HepG2 (cell line): ENCODE measurements around the gene FNDC3B. TPM values are rescaled to one million over a fixed set of nuclear protein-coding genes. Genes with fewer than 3 reads are reported as not detected.

Experiments used
- ATF6 ChIP-seq: sonication (generic); formaldehyde crosslinking; conservative IDR thresholded peaks from 2 replicates; pipeline ENCODE4 v1.4.0; 2020; ENCODE audit warnings: missing genetic modification reagents
- CREB1 ChIP-seq, 2 experiments: fragments of 450-650 bp in 1 of 2; IDR thresholded peaks; 2 replicates each; pipeline ENCODE4 v1.6.1; 2016 to 2017; ENCODE audit warnings: control low read depth in 1 of 2, mild to moderate bottlenecking in 1 of 2, missing compliant biosample characterization in 1 of 2, missing genetic modification characterization in 1 of 2
- HNF4G ChIP-seq, 2 experiments: sonication (generic) in 1 of 2; formaldehyde crosslinking in 1 of 2; IDR thresholded peaks; 2 replicates each; pipeline versions ENCODE4 v1.4.0 to v1.6.1; 2011 to 2020; ENCODE audit warnings: borderline replicate concordance in 2 of 2, low read depth in 2 of 2, mild to moderate bottlenecking in 2 of 2, low read length in 1 of 2, missing genetic modification reagents in 1 of 2, moderate library complexity in 1 of 2
- JUND ChIP-seq: sonication (generic); formaldehyde crosslinking; IDR thresholded peaks from 2 replicates; pipeline ENCODE4 v1.8.0; 2022; ENCODE audit warnings: mild to moderate bottlenecking, missing genetic modification reagents
- KLF9 ChIP-seq: IDR thresholded peaks from 2 replicates; pipeline ENCODE4 v1.6.1; 2016; ENCODE audit warnings: low read depth
- MTF1 ChIP-seq: sonication (generic); formaldehyde crosslinking; IDR thresholded peaks from 2 replicates; pipeline ENCODE4 v1.5.0; 2020; ENCODE audit warnings: missing genetic modification reagents
- NBN ChIP-seq: fragments of 450-650 bp; conservative IDR thresholded peaks from 2 replicates; pipeline ENCODE4 v1.6.1; 2017
- NFE2 ChIP-seq: sonication (generic); formaldehyde crosslinking; IDR thresholded peaks from 2 replicates; pipeline ENCODE4 v1.4.0; 2020; ENCODE audit warnings: missing genetic modification reagents
- RFXAP ChIP-seq: sonication (generic); formaldehyde crosslinking; IDR thresholded peaks from 2 replicates; pipeline ENCODE4 v1.4.0; 2020; ENCODE audit warnings: missing genetic modification reagents, borderline replicate concordance
- SPEN ChIP-seq: sonication (generic); formaldehyde crosslinking; IDR thresholded peaks from 2 replicates; pipeline ENCODE4 v1.5.1; 2020; ENCODE audit warnings: low read depth, mild to moderate bottlenecking, missing genetic modification reagents
- STAG1 ChIP-seq: sonication (generic); formaldehyde crosslinking; IDR thresholded peaks from 2 replicates; pipeline ENCODE4 v1.4.0; 2020; ENCODE audit warnings: missing genetic modification reagents
- YEATS2 ChIP-seq: sonication (generic); formaldehyde crosslinking; IDR thresholded peaks from 2 replicates; pipeline ENCODE4 v1.4.0; 2020; ENCODE audit warnings: missing genetic modification reagents, borderline replicate concordance
- YEATS4 ChIP-seq: sonication (generic); formaldehyde crosslinking; IDR thresholded peaks from 2 replicates; pipeline ENCODE4 v1.4.0; 2020; ENCODE audit warnings: missing genetic modification reagents, borderline replicate concordance
- ZNF160 ChIP-seq: sonication (generic); formaldehyde crosslinking; IDR thresholded peaks from 2 replicates; pipeline ENCODE4 v1.8.0; 2022; ENCODE audit warnings: mild to moderate bottlenecking, inconsistent platforms, missing genetic modification reagents
- ZNF335 ChIP-seq: sonication (generic); formaldehyde crosslinking; IDR thresholded peaks from 2 replicates; pipeline ENCODE4 v1.4.0; 2020; ENCODE audit warnings: missing genetic modification reagents
- ZNF460 ChIP-seq: sonication (generic); formaldehyde crosslinking; IDR thresholded peaks from 2 replicates; pipeline ENCODE4 v1.5.1; 2020; ENCODE audit warnings: missing genetic modification reagents, mild to moderate bottlenecking, borderline replicate concordance
- ZNF496 ChIP-seq: sonication (generic); formaldehyde crosslinking; IDR thresholded peaks from 2 replicates; pipeline ENCODE4 v1.8.1; 2023; ENCODE audit warnings: mild to moderate bottlenecking, moderate library complexity, missing genetic modification reagents; ENCODE audit not compliant: insufficient replicate concordance
- ZNF589 ChIP-seq: sonication (generic); formaldehyde crosslinking; conservative IDR thresholded peaks from 2 replicates; pipeline ENCODE4 v1.8.0; 2022; ENCODE audit warnings: mild to moderate bottlenecking, moderate library complexity, missing genetic modification reagents
- ZNF614 ChIP-seq: IDR thresholded peaks from 2 replicates; pipeline ENCODE4 v1.6.1; 2018; ENCODE audit warnings: missing biosample characterization, missing genetic modification reagents, inconsistent platforms, borderline replicate concordance
- ZNF782 ChIP-seq: sonication (generic); formaldehyde crosslinking; IDR thresholded peaks from 2 replicates; pipeline ENCODE4 v1.4.0; 2020; ENCODE audit warnings: missing genetic modification reagents, mild to moderate bottlenecking, borderline replicate concordance
- ZNF879 ChIP-seq: sonication (generic); formaldehyde crosslinking; IDR thresholded peaks from 2 replicates; pipeline ENCODE4 v1.8.1; 2023; ENCODE audit warnings: missing genetic modification reagents
- polyA plus RNA-seq, 8 experiments: library from polyadenylated mRNA; depleted of rRNA in 3 of 8; stranded (reverse) in 7 of 8; unstranded in 1 of 8; fragments of >200 nt; fragmentation: Illumina TruSeq in 4 of 8; extraction: Trizol in 4 of 8; gene quantifications; 2 replicates each; pipeline versions ENCODE4 v1.2.1 to v1.2.3, GENCODE V29; 2011 to 2016; ENCODE audit warnings: low read depth in 4 of 8, missing spikeins in 1 of 8, mixed read lengths in 1 of 8; ENCODE audit not compliant: insufficient read depth in 1 of 8
- total RNA-seq, 5 experiments: library from RNA; depleted of rRNA; stranded (reverse); fragments of >200 nt; fragmentation: Illumina TruSeq; extraction: Trizol; gene quantifications; 2 replicates each; pipeline ENCODE4 v1.2.3, GENCODE V29; 2016; ENCODE audit warnings: low read depth in 1 of 5
- TF ChIP-seq, protein P1 (sequence below): sonication (generic); formaldehyde crosslinking; IDR thresholded peaks from 2 replicates; pipeline ENCODE4 v1.5.0; 2020; ENCODE audit warnings: missing genetic modification reagents
- TF ChIP-seq, protein P2 (sequence below): sonication (generic); formaldehyde crosslinking; IDR thresholded peaks from 2 replicates; pipeline ENCODE4 v1.4.0; 2020; ENCODE audit warnings: mild to moderate bottlenecking, missing genetic modification reagents
- TF ChIP-seq, protein P3 (sequence below): sonication (generic); formaldehyde crosslinking; IDR thresholded peaks from 2 replicates; pipeline ENCODE4 v1.8.0; 2022; ENCODE audit warnings: mild to moderate bottlenecking, missing genetic modification reagents

Gene FNDC3B
- total and polyA plus RNA-seq, 2 of the 13 experiments (the other 11 are each of a cell fraction or from before 2014, with no cell fraction given) = 74.8 to 103 TPM

- TF ChIP-seq YEATS2 (CRISPR knock-in tag) = no peak; the same call in 1 of the 2 replicates
- TF ChIP-seq NFE2 (CRISPR knock-in tag) = no peak
- peak; percentile 86; the same call in 1 of the 2 replicates for TF ChIP-seq ZNF614 (CRISPR knock-in tag)
- no peak for TF ChIP-seq ZNF589 (CRISPR knock-in tag)
- no peak for TF ChIP-seq NBN
- no peak for TF ChIP-seq MTF1 (CRISPR knock-in tag)
- TF ChIP-seq KLF9 (CRISPR knock-in tag) = no peak
- TF ChIP-seq RFXAP (CRISPR knock-in tag) = no peak; the same call in 1 of the 2 replicates
- no peak for TF ChIP-seq ZNF879
- TF ChIP-seq HNF4G (IDR thresholded peaks at IDR 0.05; ENCODE audit: borderline replicate concordance, low read depth, low read length) = no peak; the same call in 1 of the 2 replicates
- TF ChIP-seq HNF4G (CRISPR knock-in tag; IDR thresholded peaks at IDR 0.05; ENCODE audit: borderline replicate concordance, low read depth) = no peak
- TF ChIP-seq ZNF782 (CRISPR knock-in tag) = no peak; the same call in 1 of the 2 replicates
- TF ChIP-seq, protein P1, sequence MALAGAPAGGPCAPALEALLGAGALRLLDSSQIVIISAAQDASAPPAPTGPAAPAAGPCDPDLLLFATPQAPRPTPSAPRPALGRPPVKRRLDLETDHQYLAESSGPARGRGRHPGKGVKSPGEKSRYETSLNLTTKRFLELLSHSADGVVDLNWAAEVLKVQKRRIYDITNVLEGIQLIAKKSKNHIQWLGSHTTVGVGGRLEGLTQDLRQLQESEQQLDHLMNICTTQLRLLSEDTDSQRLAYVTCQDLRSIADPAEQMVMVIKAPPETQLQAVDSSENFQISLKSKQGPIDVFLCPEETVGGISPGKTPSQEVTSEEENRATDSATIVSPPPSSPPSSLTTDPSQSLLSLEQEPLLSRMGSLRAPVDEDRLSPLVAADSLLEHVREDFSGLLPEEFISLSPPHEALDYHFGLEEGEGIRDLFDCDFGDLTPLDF (CRISPR knock-in tag) = no peak
- TF ChIP-seq JUND (CRISPR knock-in tag) = no peak
- TF ChIP-seq YEATS4 (CRISPR knock-in tag) = no peak
- no peak for TF ChIP-seq ATF6
- no peak for TF ChIP-seq ZNF496 (CRISPR knock-in tag)
- TF ChIP-seq SPEN (CRISPR knock-in tag) = no peak
- no peak for TF ChIP-seq ZNF460 (CRISPR knock-in tag)
- no peak for TF ChIP-seq ZNF160 (CRISPR knock-in tag)
- no peak for TF ChIP-seq CREB1 (IDR thresholded peaks at IDR 0.05)
- peak; percentile 48; the same call in 1 of the 2 replicates for TF ChIP-seq CREB1 (CRISPR knock-in tag; IDR thresholded peaks at IDR 0.05)
- TF ChIP-seq, protein P2, sequence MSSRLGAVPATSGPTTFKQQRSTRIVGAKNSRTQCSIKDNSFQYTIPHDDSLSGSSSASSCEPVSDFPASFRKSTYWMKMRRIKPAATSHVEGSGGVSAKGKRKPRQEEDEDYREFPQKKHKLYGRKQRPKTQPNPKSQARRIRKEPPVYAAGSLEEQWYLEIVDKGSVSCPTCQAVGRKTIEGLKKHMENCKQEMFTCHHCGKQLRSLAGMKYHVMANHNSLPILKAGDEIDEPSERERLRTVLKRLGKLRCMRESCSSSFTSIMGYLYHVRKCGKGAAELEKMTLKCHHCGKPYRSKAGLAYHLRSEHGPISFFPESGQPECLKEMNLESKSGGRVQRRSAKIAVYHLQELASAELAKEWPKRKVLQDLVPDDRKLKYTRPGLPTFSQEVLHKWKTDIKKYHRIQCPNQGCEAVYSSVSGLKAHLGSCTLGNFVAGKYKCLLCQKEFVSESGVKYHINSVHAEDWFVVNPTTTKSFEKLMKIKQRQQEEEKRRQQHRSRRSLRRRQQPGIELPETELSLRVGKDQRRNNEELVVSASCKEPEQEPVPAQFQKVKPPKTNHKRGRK (CRISPR knock-in tag) = no peak
- TF ChIP-seq STAG1 (CRISPR knock-in tag) = peak; percentile 36
- TF ChIP-seq, protein P3, sequence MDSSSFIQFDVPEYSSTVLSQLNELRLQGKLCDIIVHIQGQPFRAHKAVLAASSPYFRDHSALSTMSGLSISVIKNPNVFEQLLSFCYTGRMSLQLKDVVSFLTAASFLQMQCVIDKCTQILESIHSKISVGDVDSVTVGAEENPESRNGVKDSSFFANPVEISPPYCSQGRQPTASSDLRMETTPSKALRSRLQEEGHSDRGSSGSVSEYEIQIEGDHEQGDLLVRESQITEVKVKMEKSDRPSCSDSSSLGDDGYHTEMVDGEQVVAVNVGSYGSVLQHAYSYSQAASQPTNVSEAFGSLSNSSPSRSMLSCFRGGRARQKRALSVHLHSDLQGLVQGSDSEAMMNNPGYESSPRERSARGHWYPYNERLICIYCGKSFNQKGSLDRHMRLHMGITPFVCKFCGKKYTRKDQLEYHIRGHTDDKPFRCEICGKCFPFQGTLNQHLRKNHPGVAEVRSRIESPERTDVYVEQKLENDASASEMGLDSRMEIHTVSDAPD = no peak
- no peak for TF ChIP-seq ZNF335 (CRISPR knock-in tag)
These were observed 164.3 kb downstream of the FNDC3B start (continued) for GRCh38 chr3:172203522-172204258.
